Ascending aorta (tissue), 2 donors: Measurements from ENCODE around the gene EOGT. TPM values are rescaled to one million over a fixed set of nuclear protein-coding genes. Genes with fewer than 3 reads are reported as not detected.

Source experiments
- DNase-seq, 2 donors: peaks; one replicate each; pipeline ENCODE4 v3.0.0-alpha.2; 2019; ENCODE audit warnings: low spot score in 2 of 2
- H3K27ac ChIP-seq, 2 donors: fragments of 200-600 bp; sonication (generic); one replicate each; pipeline ENCODE4 v1.5.1; 2016 to 2017; ENCODE audit warnings: mild to moderate bottlenecking in 1 of 2
- H3K27me3 ChIP-seq: fragments of 200-600 bp; sonication (generic); one replicate; pipeline ENCODE4 v1.5.1; 2017
- H3K36me3 ChIP-seq, 2 donors: fragments of 200-600 bp; sonication (generic); one replicate each; pipeline ENCODE4 v1.5.1; 2016
- H3K4me1 ChIP-seq, 2 donors: fragments of 200-600 bp; sonication (generic); one replicate each; pipeline ENCODE4 v1.5.1; 2016 to 2017; ENCODE audit warnings: mild to moderate bottlenecking in 1 of 2
- H3K4me3 ChIP-seq, 2 donors: fragments of 200-600 bp; sonication (generic); one replicate each; pipeline ENCODE4 v1.5.1; 2016 to 2017; ENCODE audit warnings: mild to moderate bottlenecking in 1 of 2
- H3K9me3 ChIP-seq, 2 donors: fragments of 200-600 bp; sonication (generic); one replicate each; pipeline ENCODE4 v1.5.1; 2016
- CTCF ChIP-seq, 3 experiments: fragments of 200-600 bp in 2 of 3; fragments of 450-650 bp in 1 of 3; sonication (generic) in 2 of 3; IDR thresholded peaks; one replicate each; pipeline ENCODE4 v1.5.1; 2016 to 2019; ENCODE audit warnings: antibody characterized with exemption in 3 of 3, mild to moderate bottlenecking in 1 of 3, moderate library complexity in 1 of 3
- intact Hi-C: fragments of 100-400 bp; cut with DNase I; formaldehyde crosslinking; loops from one replicate; pipeline ENCODE4 v1.15.1; 2023
- total RNA-seq: library from RNA; depleted of rRNA; stranded (reverse); fragments of >200 nt; gene quantifications from one replicate; pipeline ENCODE4 v1.1.0, GENCODE V29; 2016

The EOGT gene
- total RNA-seq: 50.4 TPM

DNA sequence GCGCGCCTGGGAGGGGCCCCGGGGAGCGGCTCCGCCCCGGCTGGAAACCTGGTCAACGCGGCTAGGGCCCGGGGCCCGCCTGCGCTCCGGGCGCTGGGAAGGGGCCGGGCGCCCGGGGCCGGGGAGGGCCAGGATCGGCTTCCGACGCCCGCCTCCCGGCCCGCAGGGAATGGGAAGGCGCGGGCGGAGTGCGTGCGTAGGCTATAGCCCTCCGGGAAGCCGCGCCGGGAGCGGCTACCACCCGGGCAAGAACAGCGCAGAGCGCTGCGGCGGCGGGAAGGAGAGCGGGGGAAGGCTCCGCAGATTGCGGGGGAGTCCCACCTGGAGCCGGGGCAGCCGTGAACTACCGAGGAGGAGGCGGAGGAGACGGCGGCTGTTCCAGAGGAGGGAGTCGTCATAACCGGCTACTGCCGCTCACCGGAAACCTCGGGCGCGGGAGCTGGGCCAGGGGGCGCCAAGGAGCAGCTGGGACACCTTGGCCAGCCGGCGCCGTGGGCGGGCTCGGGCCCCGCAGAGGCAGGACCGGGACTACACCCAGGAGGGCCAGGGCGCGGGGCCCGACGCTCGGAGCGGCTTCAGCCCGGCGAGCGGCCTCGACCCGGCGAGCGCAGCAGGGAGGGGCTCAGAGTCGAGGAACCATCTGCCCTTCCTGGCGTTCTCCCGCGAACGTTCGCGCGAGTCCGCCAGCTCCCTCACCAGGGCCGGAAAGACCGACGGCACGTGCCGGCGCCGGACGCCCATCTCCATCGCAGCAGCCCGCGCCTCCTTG lies at the start of gene EOGT:
Gene EOGT (minus strand): TSS at position 432 of the 769 bp plus-strand sequence. CDS start 3,838 bp downstream, outside the sequence.
- Histone ChIP-seq H3K36me3 (peaks cover 3 to 6% of the 10 kb centered on the region in 2 donors), H3K9me3 (no peaks in the 10 kb centered on the region), H3K27me3 (no peaks in the 10 kb centered on the region), H3K27ac (peak within 1 kb of the TSS; percentile 99 to 100), H3K4me1 (peaks cover 0 to 31% of the 10 kb centered on the region in 2 donors), H3K4me3 (peak within 1 kb of the TSS; percentile 77 to 91)
- peak; percentile 67 to 94 for DNase-seq
- peak; percentile 64 to 70 (median 69) for TF ChIP-seq CTCF (IDR thresholded peaks at IDR 0.05)
- intact Hi-C loops: loop anchor here (1.0 kb wide), 2 partner anchors 39 to 67 kb away; partner anchors contain the start of genes TMF1 and UBA3

DNA sequence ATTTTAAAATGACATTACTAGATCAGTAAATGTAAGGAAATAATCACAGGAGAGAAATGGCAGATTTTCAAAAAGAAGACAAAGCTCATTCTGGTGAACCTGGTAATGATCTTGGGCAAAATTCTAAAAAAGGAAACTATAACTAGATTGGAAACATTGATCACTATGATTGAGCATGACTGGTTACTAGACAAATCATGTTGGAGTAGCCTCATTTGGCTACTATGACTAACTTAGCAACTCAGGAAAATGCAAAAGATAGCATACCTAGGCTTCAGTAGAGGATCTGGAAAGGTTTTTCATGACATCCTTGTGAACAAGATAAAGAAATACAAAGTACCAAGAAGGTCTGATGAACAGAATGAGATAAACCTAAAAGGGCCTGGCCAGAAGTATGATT lies 46.2 kb upstream of the EOGT start:
- Histone ChIP-seq H3K36me3 (peaks cover 38 to 64% of the 10 kb centered on the region in 2 donors), H3K27ac (no peak overlapping the region), H3K27me3 (no peaks in the 10 kb centered on the region), H3K4me3 (no peak overlapping the region), H3K4me1 (no peaks in the 10 kb centered on the region), H3K9me3 (no peaks in the 10 kb centered on the region)
- TF ChIP-seq CTCF (IDR thresholded peaks at IDR 0.05): no peak
- no peak for DNase-seq
- intact Hi-C loops: no loop called here

DNA sequence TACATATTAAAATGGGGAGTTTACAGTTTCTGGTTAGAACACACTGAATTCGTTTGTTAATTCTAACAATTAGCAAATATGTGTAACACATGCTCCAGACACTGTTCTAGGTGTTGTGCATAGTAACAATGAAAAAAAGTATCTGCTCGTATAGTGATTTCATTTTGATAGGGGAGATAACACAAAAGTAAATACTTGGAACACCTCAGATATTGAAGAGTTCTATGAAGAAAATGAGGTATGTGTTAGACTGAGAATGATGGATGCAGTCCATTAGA lies 45.4 kb upstream of the EOGT start:
- H3K27me3 ChIP-seq: no peaks in the 10 kb centered on the region

GRCh38 chr3:69058180-69058946 lies 44.9 kb upstream of the EOGT start:
- H3K27me3 ChIP-seq: no peaks in the 10 kb centered on the region
- TF ChIP-seq CTCF (IDR thresholded peaks at IDR 0.05): no peak
- H3K4me1 ChIP-seq: no peaks in the 10 kb centered on the region
- intact Hi-C loops: no loop called here
- peaks cover 40 to 66% of the 10 kb centered on the region in 2 donors for H3K36me3 ChIP-seq
- DNase-seq: no peak
- H3K27ac ChIP-seq: no peak overlapping the region
- no peaks in the 10 kb centered on the region for H3K9me3 ChIP-seq
- no peak overlapping the region for H3K4me3 ChIP-seq

More for the DNA sequence above, 45.4 kb upstream of the EOGT start:
- DNase-seq: no peak
- Histone ChIP-seq H3K27ac (no peak overlapping the region), H3K36me3 (peaks cover 40 to 66% of the 10 kb centered on the region in 2 donors), H3K4me1 (no peaks in the 10 kb centered on the region), H3K4me3 (no peak overlapping the region), H3K9me3 (no peaks in the 10 kb centered on the region)
- TF ChIP-seq CTCF (IDR thresholded peaks at IDR 0.05): no peak
- intact Hi-C loops: no loop called here

GRCh38 chr3:69052472-69052898 lies 39.0 kb upstream of the EOGT start:
- Histone ChIP-seq H3K4me3 (peak overlapping the region; percentile 72 to 78), H3K9me3 (no peaks in the 10 kb centered on the region), H3K4me1 (peaks cover 3 to 15% of the 10 kb centered on the region in 2 donors), H3K36me3 (peaks cover 15 to 27% of the 10 kb centered on the region in 2 donors), H3K27ac (peak overlapping the region; percentile 93 to 95), H3K27me3 (no peaks in the 10 kb centered on the region)
- DNase-seq: no peak
- intact Hi-C loops: loop anchor here (1.0 kb wide), 2 partner anchors 28 to 38 kb away; partner anchors contain the start of gene UBA3
- no peak for TF ChIP-seq CTCF (IDR thresholded peaks at IDR 0.05)
